Astrocyte (in vitro differentiated cells and primary cell): ENCODE results near the gene SND1. TPM values are rescaled to one million over a fixed set of nuclear protein-coding genes. Genes with fewer than 3 reads are reported as not detected.
"Not testable (repeated sequence)": the region's sequence is repeated elsewhere in the genome, so short reads cannot be mapped to it uniquely, and the experiment has no call there.

Experiments
- DNase-seq: peaks from one replicate; pipeline ENCODE4 v3.0.0-alpha.2; 2010; ENCODE audit warnings: low read depth
- FAIRE-seq: peaks from 2 replicates; lab custom pipeline; 2011; peaks lifted over from hg19 to GRCh38; lab: Jason Lieb, UNC
- H2AFZ ChIP-seq: 2 replicates; pipeline ENCODE4 v1.6.0; 2012; ENCODE audit warnings: low read depth, low read length, inconsistent platforms
- H3K27ac ChIP-seq: 2 replicates; pipeline ENCODE4 v1.5.1; 2011; ENCODE audit warnings: low read depth, low read length, inconsistent platforms
- H3K27me3 ChIP-seq: 2 replicates; pipeline ENCODE4 v1.6.0; 2011; ENCODE audit warnings: low read length, inconsistent platforms; ENCODE audit not compliant: insufficient read depth
- H3K36me3 ChIP-seq: 2 replicates; pipeline ENCODE4 v1.5.1; 2011; ENCODE audit warnings: low read length, inconsistent platforms; ENCODE audit not compliant: insufficient read depth
- H3K4me1 ChIP-seq: 2 replicates; pipeline ENCODE4 v1.5.1; 2011; ENCODE audit warnings: low read length, inconsistent platforms; ENCODE audit not compliant: insufficient read depth
- H3K4me2 ChIP-seq: 2 replicates; pipeline ENCODE4 v1.6.0; 2012; ENCODE audit warnings: low read length, inconsistent platforms
- H3K4me3 ChIP-seq: 2 replicates; pipeline ENCODE4 v1.5.1; 2011; ENCODE audit warnings: low read depth, mild to moderate bottlenecking, low read length, inconsistent platforms; ENCODE audit not compliant: insufficient read depth
- H3K79me2 ChIP-seq: 2 replicates; pipeline ENCODE4 v1.6.0; 2012; ENCODE audit warnings: mild to moderate bottlenecking, low read length, inconsistent platforms; ENCODE audit not compliant: insufficient read depth
- H3K9ac ChIP-seq: 2 replicates; pipeline ENCODE4 v1.6.0; 2012; ENCODE audit warnings: mild to moderate bottlenecking, low read length, inconsistent platforms
- H3K9me3 ChIP-seq: 2 replicates; pipeline ENCODE4 v1.5.1; 2012; ENCODE audit warnings: low read depth, mild to moderate bottlenecking, low read length, inconsistent platforms; ENCODE audit not compliant: insufficient read depth
- H4K20me1 ChIP-seq: 2 replicates; pipeline ENCODE4 v1.6.0; 2012; ENCODE audit warnings: low read length, inconsistent platforms; ENCODE audit not compliant: insufficient read depth
- H3K27ac Mint-ChIP-seq: one replicate; pipeline ENCODE4 v1.8.0; 2021; ENCODE audit warnings: mild to moderate bottlenecking, mixed read lengths; ENCODE audit not compliant: unreplicated experiment
- H3K27me3 Mint-ChIP-seq: one replicate; pipeline ENCODE4 v1.8.0; 2021; ENCODE audit warnings: low read depth, mixed read lengths; ENCODE audit not compliant: unreplicated experiment
- H3K36me3 Mint-ChIP-seq: one replicate; pipeline ENCODE4 v1.8.0; 2021; ENCODE audit warnings: low read depth, mixed read lengths; ENCODE audit not compliant: unreplicated experiment
- H3K4me1 Mint-ChIP-seq: one replicate; pipeline ENCODE4 v1.8.0; 2021; ENCODE audit warnings: low read depth, mixed read lengths; ENCODE audit not compliant: unreplicated experiment
- H3K4me3 Mint-ChIP-seq: one replicate; pipeline ENCODE4 v1.8.0; 2021; ENCODE audit warnings: mild to moderate bottlenecking, moderate library complexity, mixed read lengths; ENCODE audit not compliant: unreplicated experiment
- H3K9me3 Mint-ChIP-seq: one replicate; pipeline ENCODE4 v1.8.0; 2021; ENCODE audit warnings: mild to moderate bottlenecking, mixed read lengths; ENCODE audit not compliant: unreplicated experiment
- EZH2 ChIP-seq: IDR thresholded peaks from 2 replicates; pipeline ENCODE4 v1.6.1; 2012; ENCODE audit warnings: mild to moderate bottlenecking, low read length, inconsistent platforms; ENCODE audit not compliant: insufficient read depth
- total RNA-seq: library from RNA; stranded (reverse); gene quantifications from 2 replicates; pipeline ENCODE4 v1.2.1, GENCODE V29; 2021
- TF ChIP-seq, protein P1 (sequence below): IDR thresholded peaks from 2 replicates; pipeline ENCODE4 v1.5.1; 2011; ENCODE audit warnings: low read depth, mild to moderate bottlenecking, inconsistent platforms, low read length, moderate library complexity; ENCODE audit not compliant: insufficient read depth

Gene SND1
- total RNA-seq, 1 donor from 2014 or later: 267 TPM

DNA sequence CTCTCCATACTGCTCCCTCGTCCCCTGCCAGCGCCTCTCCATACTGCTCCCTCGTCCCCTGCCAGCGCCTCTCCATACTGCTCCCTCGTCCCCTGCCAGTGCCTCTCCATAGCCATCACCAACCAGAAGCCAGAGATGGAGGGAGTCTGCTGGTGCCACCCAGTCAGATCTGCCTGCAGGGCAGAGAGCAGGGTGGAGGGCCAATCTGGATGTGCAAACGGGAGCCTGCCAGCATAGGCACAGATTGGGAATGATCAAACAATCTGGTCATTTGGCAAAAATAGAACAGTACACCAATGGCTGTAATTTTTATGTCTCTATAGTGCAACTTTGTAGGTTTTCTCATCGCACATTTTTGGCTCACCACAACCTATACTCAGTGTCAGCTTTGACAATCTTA lies 456.1 kb downstream of the SND1 start:
- peaks cover 11% of the 10 kb centered on the region for H3K27me3 ChIP-seq
- H3K79me2 ChIP-seq: no peaks in the 10 kb centered on the region
- no peak for TF ChIP-seq EZH2
- TF ChIP-seq, protein P1, sequence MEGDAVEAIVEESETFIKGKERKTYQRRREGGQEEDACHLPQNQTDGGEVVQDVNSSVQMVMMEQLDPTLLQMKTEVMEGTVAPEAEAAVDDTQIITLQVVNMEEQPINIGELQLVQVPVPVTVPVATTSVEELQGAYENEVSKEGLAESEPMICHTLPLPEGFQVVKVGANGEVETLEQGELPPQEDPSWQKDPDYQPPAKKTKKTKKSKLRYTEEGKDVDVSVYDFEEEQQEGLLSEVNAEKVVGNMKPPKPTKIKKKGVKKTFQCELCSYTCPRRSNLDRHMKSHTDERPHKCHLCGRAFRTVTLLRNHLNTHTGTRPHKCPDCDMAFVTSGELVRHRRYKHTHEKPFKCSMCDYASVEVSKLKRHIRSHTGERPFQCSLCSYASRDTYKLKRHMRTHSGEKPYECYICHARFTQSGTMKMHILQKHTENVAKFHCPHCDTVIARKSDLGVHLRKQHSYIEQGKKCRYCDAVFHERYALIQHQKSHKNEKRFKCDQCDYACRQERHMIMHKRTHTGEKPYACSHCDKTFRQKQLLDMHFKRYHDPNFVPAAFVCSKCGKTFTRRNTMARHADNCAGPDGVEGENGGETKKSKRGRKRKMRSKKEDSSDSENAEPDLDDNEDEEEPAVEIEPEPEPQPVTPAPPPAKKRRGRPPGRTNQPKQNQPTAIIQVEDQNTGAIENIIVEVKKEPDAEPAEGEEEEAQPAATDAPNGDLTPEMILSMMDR: no peak
- DNase-seq (no peak), FAIRE-seq (no peak)
- H3K36me3 ChIP-seq: no peaks in the 10 kb centered on the region
- H3K9ac ChIP-seq: no peak overlapping the region
- H3K27ac ChIP-seq: no peak overlapping the region
- H3K9me3 ChIP-seq: no peaks in the 10 kb centered on the region
- no peak overlapping the region for H2AFZ ChIP-seq
- peaks cover 8% of the 10 kb centered on the region for H3K4me1 ChIP-seq
- Mint-ChIP-seq H3K36me3 (no peaks in the 10 kb centered on the region), H3K4me3 (no peak overlapping the region), H3K9me3 (no peaks in the 10 kb centered on the region), H3K4me1 (peaks cover 6% of the 10 kb centered on the region), H3K27me3 (peaks cover 51% of the 10 kb centered on the region), H3K27ac (no peak overlapping the region)
- no peak overlapping the region for H3K4me2 ChIP-seq
- no peaks in the 10 kb centered on the region for H4K20me1 ChIP-seq
- no peak overlapping the region for H3K4me3 ChIP-seq

DNA sequence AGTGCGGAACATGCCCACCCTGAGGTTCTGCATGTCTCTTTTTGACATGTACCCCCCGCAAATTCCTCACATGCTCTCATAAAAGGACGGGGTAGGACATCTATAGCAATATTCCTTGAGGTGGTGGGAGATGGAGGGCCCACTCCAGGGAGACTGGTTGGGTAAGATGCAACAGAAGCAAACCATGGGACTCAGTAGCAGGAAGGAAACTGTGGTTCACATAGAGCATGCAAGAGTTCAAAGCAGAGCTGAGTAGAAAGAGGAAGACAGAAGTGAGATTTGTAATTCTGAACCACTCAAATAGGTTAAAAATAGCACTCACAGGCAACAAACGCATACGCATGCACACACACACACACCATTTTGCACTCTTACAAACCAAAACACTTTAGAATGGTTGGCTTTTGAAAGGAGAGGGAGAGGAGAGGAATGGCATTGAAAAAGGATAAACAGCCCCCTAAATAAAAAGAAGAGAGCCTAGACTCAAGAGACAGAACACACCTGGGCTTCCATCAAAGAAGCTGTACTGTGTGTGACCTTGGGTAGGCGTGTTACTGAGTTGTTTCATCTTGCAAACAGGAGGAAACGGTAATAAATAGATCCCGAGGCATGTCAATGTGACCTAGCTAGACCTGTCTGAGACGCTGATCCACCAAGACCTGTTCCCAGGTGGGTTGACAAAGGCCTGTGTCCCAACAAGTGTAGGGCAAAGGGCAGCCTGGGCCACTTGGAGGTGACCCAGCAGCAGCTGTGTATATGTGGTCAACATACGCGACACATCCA lies 456.8 kb downstream of the SND1 start:
- Histone ChIP-seq H3K79me2 (no peaks in the 10 kb centered on the region), H3K9me3 (no peaks in the 10 kb centered on the region), H3K27me3 (peaks cover 6% of the 10 kb centered on the region), H3K4me3 (no peak overlapping the region), H3K4me2 (no peak overlapping the region), H3K36me3 (no peaks in the 10 kb centered on the region), H2AFZ (no peak overlapping the region), H3K9ac (no peak overlapping the region), H3K27ac (no peak overlapping the region), H4K20me1 (no peaks in the 10 kb centered on the region), H3K4me1 (peaks cover 4% of the 10 kb centered on the region)
- no peaks in the 10 kb centered on the region for H3K36me3 Mint-ChIP-seq
- H3K4me1 Mint-ChIP-seq: peaks cover 7% of the 10 kb centered on the region
- no peak for DNase-seq
- H3K4me3 Mint-ChIP-seq: no peak overlapping the region
- H3K9me3 Mint-ChIP-seq: no peaks in the 10 kb centered on the region
- H3K27me3 Mint-ChIP-seq: peaks cover 49% of the 10 kb centered on the region
- FAIRE-seq: no peak
- no peak overlapping the region for H3K27ac Mint-ChIP-seq
- no peak for TF ChIP-seq EZH2
- TF ChIP-seq, protein P1: no peak

DNA sequence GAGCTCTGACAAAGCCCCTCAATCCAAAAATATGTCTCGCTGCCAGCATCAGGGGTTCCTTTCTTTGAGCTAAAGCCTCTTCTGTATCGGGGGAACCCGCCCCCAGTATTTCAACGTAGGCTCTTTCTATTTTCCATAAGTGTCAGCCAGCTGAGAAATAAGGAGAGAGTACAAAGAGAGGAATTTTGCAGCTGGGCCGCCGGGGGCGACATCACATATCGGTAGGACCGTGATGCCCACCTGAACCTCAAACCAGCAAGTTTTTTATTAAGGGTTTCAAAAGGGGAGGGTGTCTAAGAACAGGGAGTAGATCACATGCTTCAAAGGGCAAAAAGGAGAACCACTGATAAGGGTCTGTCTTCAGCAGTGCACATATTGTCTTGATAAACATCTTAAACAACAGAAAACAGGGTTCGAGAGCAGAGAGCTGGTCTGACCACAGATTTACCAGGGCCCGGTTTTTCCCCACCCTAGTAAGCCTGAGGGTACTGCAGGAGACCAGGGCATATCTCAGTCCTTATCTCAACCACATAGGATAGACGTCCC lies 457.5 kb downstream of the SND1 start:
- H3K4me1 ChIP-seq, H3K4me1 Mint-ChIP-seq, H3K36me3 ChIP-seq, H3K9ac ChIP-seq, H3K79me2 ChIP-seq, H2AFZ ChIP-seq, DNase-seq, H3K27ac ChIP-seq, H3K9me3 ChIP-seq, H4K20me1 ChIP-seq, H3K4me2 ChIP-seq, H3K4me3 ChIP-seq, H3K27ac Mint-ChIP-seq, H3K9me3 Mint-ChIP-seq, H3K36me3 Mint-ChIP-seq, H3K27me3 ChIP-seq, FAIRE-seq, H3K4me3 Mint-ChIP-seq: not testable (repeated sequence)
- H3K27me3 Mint-ChIP-seq: peaks cover 48% of the 10 kb centered on the region
